ENCODE data around the gene FAM120AOS. TPM values are rescaled to one million over a fixed set of nuclear protein-coding genes. Genes with fewer than 3 reads are reported as not detected.

The FAM120AOS gene
- total and polyA plus RNA-seq, 2 experiments from 2014 or later, result 36.6 to 43.4 TPM

GRCh38 chr9:93479726-93480125 is 26.3 kb upstream of the FAM120AOS start:
- no peak overlapping the region for H3K27ac ChIP-seq
- no peak for TF ChIP-seq EZH2 (IDR thresholded peaks at IDR 0.05; ENCODE audit: insufficient read depth, poor library complexity, severe bottlenecking)
- TF ChIP-seq EZH2phosphoT487 (IDR thresholded peaks at IDR 0.05; ENCODE audit: insufficient read depth, low read depth), result no peak
- no peak overlapping the region for H2AFZ ChIP-seq
- in situ Hi-C loops (cut with MboI), result no loop called here
- 0 out of 2 replicates have a peak, but pooled peaks cover 11% of the 10 kb centered on the region for H4K20me1 ChIP-seq (ENCODE audit: insufficient read depth)
- peaks cover 100% of the 10 kb centered on the region for H3K79me2 ChIP-seq (ENCODE audit: insufficient read depth)
- no peaks in the 10 kb centered on the region; the same call in 1 of the 2 replicates for H3F3A ChIP-seq (ENCODE audit: insufficient read depth)
- no peak overlapping the region for H3K4me3 ChIP-seq
- H3K4me1 ChIP-seq (ENCODE audit: insufficient read depth), result no peaks in the 10 kb centered on the region
- no peak overlapping the region for H3K4me2 ChIP-seq (ENCODE audit: unreplicated experiment)
- no peaks in the 10 kb centered on the region for H3K9me2 ChIP-seq (ENCODE audit: insufficient read depth)
- DNase-seq, result peak; percentile 47
- H3K9me3 ChIP-seq (ENCODE audit: low read depth), result no peaks in the 10 kb centered on the region
- no peak overlapping the region for H3K9ac ChIP-seq
- H3K27me3 ChIP-seq (replicated peaks; ENCODE audit: insufficient read depth), result no peaks in the 10 kb centered on the region
- H3K36me3 ChIP-seq (ENCODE audit: low read depth), result peaks cover 16% of the 10 kb centered on the region; the same call in 1 of the 2 replicates
- WGBS, 2 experiments (ENCODE audit: low coverage in 1 of 2, low lambda C conversion rate in 2 of 2, missing lambda C conversion rate in 2 of 2), result 38 to 46% methylated on average over 4 of the region's 4 CpGs

GRCh38 chr9:93477397-93477796 is 24.0 kb upstream of the FAM120AOS start:
- no peaks in the 10 kb centered on the region for H3K9me2 ChIP-seq (ENCODE audit: insufficient read depth)
- H4K20me1 ChIP-seq (ENCODE audit: insufficient read depth), result 0 out of 2 replicates have a peak, but pooled peaks cover 11% of the 10 kb centered on the region
- TF ChIP-seq EZH2phosphoT487 (IDR thresholded peaks at IDR 0.05; ENCODE audit: insufficient read depth, low read depth), result no peak
- no peak for TF ChIP-seq EZH2 (IDR thresholded peaks at IDR 0.05; ENCODE audit: insufficient read depth, poor library complexity, severe bottlenecking)
- no peaks in the 10 kb centered on the region for H3K9me3 ChIP-seq (ENCODE audit: low read depth)
- no peak for DNase-seq
- no peaks in the 10 kb centered on the region for H3K27me3 ChIP-seq (replicated peaks; ENCODE audit: insufficient read depth)
- in situ Hi-C loops (cut with MboI), result no loop called here
- H3K4me1 ChIP-seq (ENCODE audit: insufficient read depth), result peaks cover 4% of the 10 kb centered on the region; the same call in 1 of the 2 replicates
- 0 out of 2 replicates have a peak, but pooled peaks cover 16% of the 10 kb centered on the region for H3K36me3 ChIP-seq (ENCODE audit: low read depth)
- peaks cover 100% of the 10 kb centered on the region for H3K79me2 ChIP-seq (ENCODE audit: insufficient read depth)
- H3K27ac ChIP-seq, result no peak overlapping the region
- no peaks in the 10 kb centered on the region; the same call in 1 of the 2 replicates for H3F3A ChIP-seq (ENCODE audit: insufficient read depth)
- H3K4me3 ChIP-seq, result no peak overlapping the region
- WGBS, 2 experiments (ENCODE audit: low coverage in 1 of 2, low lambda C conversion rate in 2 of 2, missing lambda C conversion rate in 2 of 2), result 92 to 100% methylated on average over 2 of the region's 2 CpGs
- no peak overlapping the region for H2AFZ ChIP-seq
- H3K4me2 ChIP-seq (ENCODE audit: unreplicated experiment), result no peak overlapping the region
- no peak overlapping the region for H3K9ac ChIP-seq

GRCh38 chr9:93476924-93477323 is 23.5 kb upstream of the FAM120AOS start:
- DNase-seq, result no peak
- Histone ChIP-seq H3K79me2 (ENCODE audit: insufficient read depth) (peaks cover 100% of the 10 kb centered on the region), H3K4me1 (ENCODE audit: insufficient read depth) (peaks cover 4% of the 10 kb centered on the region; the same call in 1 of the 2 replicates), H3K9ac (no peak overlapping the region), H2AFZ (no peak overlapping the region), H3K27me3 (replicated peaks; ENCODE audit: insufficient read depth) (no peaks in the 10 kb centered on the region), H4K20me1 (ENCODE audit: insufficient read depth) (0 out of 2 replicates have a peak, but pooled peaks cover 11% of the 10 kb centered on the region), H3K36me3 (ENCODE audit: low read depth) (0 out of 2 replicates have a peak, but pooled peaks cover 16% of the 10 kb centered on the region), H3K4me3 (no peak overlapping the region), H3K9me3 (ENCODE audit: low read depth) (no peaks in the 10 kb centered on the region), H3K9me2 (ENCODE audit: insufficient read depth) (no peaks in the 10 kb centered on the region), H3F3A (ENCODE audit: insufficient read depth) (no peaks in the 10 kb centered on the region; the same call in 1 of the 2 replicates), H3K27ac (no peak overlapping the region), H3K4me2 (ENCODE audit: unreplicated experiment) (no peak overlapping the region)
- no peak for TF ChIP-seq EZH2 (IDR thresholded peaks at IDR 0.05; ENCODE audit: insufficient read depth, poor library complexity, severe bottlenecking)
- no peak for TF ChIP-seq EZH2phosphoT487 (IDR thresholded peaks at IDR 0.05; ENCODE audit: insufficient read depth, low read depth)
- WGBS, 2 experiments (ENCODE audit: low coverage in 1 of 2, low lambda C conversion rate in 2 of 2, missing lambda C conversion rate in 2 of 2), result 95 to 96% methylated on average over 4 of the region's 4 CpGs
- in situ Hi-C loops (cut with MboI), result no loop called here

GRCh38 chr9:93475856-93476255 is 22.5 kb upstream of the FAM120AOS start:
- no peak overlapping the region for H3K4me3 ChIP-seq
- peaks cover 14% of the 10 kb centered on the region for H3K4me1 ChIP-seq (ENCODE audit: insufficient read depth)
- H3K27ac ChIP-seq, result no peak overlapping the region
- no peaks in the 10 kb centered on the region for H3K9me2 ChIP-seq (ENCODE audit: insufficient read depth)
- no peak overlapping the region for H2AFZ ChIP-seq
- no peaks in the 10 kb centered on the region for H3K27me3 ChIP-seq (replicated peaks; ENCODE audit: insufficient read depth)
- TF ChIP-seq EZH2 (IDR thresholded peaks at IDR 0.05; ENCODE audit: insufficient read depth, poor library complexity, severe bottlenecking), result no peak
- TF ChIP-seq EZH2phosphoT487 (IDR thresholded peaks at IDR 0.05; ENCODE audit: insufficient read depth, low read depth), result no peak
- H3K9me3 ChIP-seq (ENCODE audit: low read depth), result no peaks in the 10 kb centered on the region
- DNase-seq, result no peak
- H3K79me2 ChIP-seq (ENCODE audit: insufficient read depth), result peaks cover 100% of the 10 kb centered on the region
- H3F3A ChIP-seq (ENCODE audit: insufficient read depth), result peaks cover 1% of the 10 kb centered on the region; the same call in 1 of the 2 replicates
- WGBS, 2 experiments (ENCODE audit: low coverage in 1 of 2, low lambda C conversion rate in 2 of 2, missing lambda C conversion rate in 2 of 2), result 86 to 87% methylated on average over 3 of the region's 3 CpGs
- 0 out of 2 replicates have a peak, but pooled peaks cover 16% of the 10 kb centered on the region for H3K36me3 ChIP-seq (ENCODE audit: low read depth)
- no peak overlapping the region for H3K4me2 ChIP-seq (ENCODE audit: unreplicated experiment)
- 0 out of 2 replicates have a peak, but pooled peaks cover 11% of the 10 kb centered on the region for H4K20me1 ChIP-seq (ENCODE audit: insufficient read depth)
- H3K9ac ChIP-seq, result no peak overlapping the region
- in situ Hi-C loops (cut with MboI), result no loop called here
